HepG2 (cell line): Measurements from ENCODE around the gene GZF1. TPM values are rescaled to one million over a fixed set of nuclear protein-coding genes. Genes with fewer than 3 reads are reported as not detected.
A peak's percentile ranks its signal among the peaks of the same experiment; 100 is the strongest.

Experiments used
- CEBPG ChIP-seq: IDR thresholded peaks from 2 replicates; pipeline ENCODE4 v1.6.1; 2016
- DPF2 ChIP-seq: sonication (generic); formaldehyde crosslinking; IDR thresholded peaks from 2 replicates; pipeline ENCODE4 v1.4.0; 2020; ENCODE audit warnings: mild to moderate bottlenecking, low read depth, missing genetic modification reagents, borderline replicate concordance
- DZIP1 ChIP-seq: sonication (generic); formaldehyde crosslinking; IDR thresholded peaks from 2 replicates; pipeline ENCODE4 v1.5.0; 2020; ENCODE audit warnings: mild to moderate bottlenecking, missing genetic modification reagents
- EP300 ChIP-seq, 3 experiments: sonication (generic) in 1 of 3; formaldehyde crosslinking in 1 of 3; IDR thresholded peaks; 2 replicates each; pipeline versions ENCODE4 v1.5.1 to v1.6.1; 2011 to 2020; ENCODE audit warnings: low read depth in 2 of 3, low read length in 2 of 3, borderline replicate concordance in 1 of 3, improper control_type of control experiment in 1 of 3, mild to moderate bottlenecking in 1 of 3, missing genetic modification reagents in 1 of 3, moderate library complexity in 1 of 3
- GLMP ChIP-seq: sonication (generic); formaldehyde crosslinking; IDR thresholded peaks from 2 replicates; pipeline ENCODE4 v1.9.0; 2021; ENCODE audit warnings: missing genetic modification reagents, mild to moderate bottlenecking, borderline replicate concordance
- HNF1B ChIP-seq: sonication (generic); formaldehyde crosslinking; IDR thresholded peaks from 2 replicates; pipeline ENCODE4 v1.5.1; 2020; ENCODE audit warnings: mild to moderate bottlenecking, moderate library complexity, missing genetic modification reagents
- IKZF1 ChIP-seq: fragments of 450-650 bp; IDR thresholded peaks from 2 replicates; pipeline ENCODE4 v1.7.1; 2016
- IRX3 ChIP-seq: sonication (generic); formaldehyde crosslinking; IDR thresholded peaks from 2 replicates; pipeline ENCODE4 v1.8.1; 2023; ENCODE audit warnings: mild to moderate bottlenecking, low read depth, missing genetic modification reagents, borderline replicate concordance
- NAIF1 ChIP-seq: sonication (generic); formaldehyde crosslinking; IDR thresholded peaks from 2 replicates; pipeline ENCODE4 v1.5.0; 2020; ENCODE audit warnings: mild to moderate bottlenecking, missing genetic modification reagents, borderline replicate concordance
- SRF ChIP-seq: IDR thresholded peaks from 2 replicates; pipeline ENCODE4 v1.6.1; 2011; ENCODE audit warnings: mild to moderate bottlenecking, low read depth, low read length, moderate library complexity
- TEAD3 ChIP-seq: optimal IDR thresholded peaks from 2 replicates; pipeline ENCODE3; 2016; ENCODE audit warnings: borderline replicate concordance
- TFDP2 ChIP-seq: sonication (generic); formaldehyde crosslinking; IDR thresholded peaks from 2 replicates; pipeline ENCODE4 v1.4.0; 2020; ENCODE audit warnings: missing genetic modification reagents
- TSC22D2 ChIP-seq: sonication (generic); formaldehyde crosslinking; IDR thresholded peaks from 2 replicates; pipeline ENCODE4 v1.5.1; 2020; ENCODE audit warnings: missing genetic modification reagents, mild to moderate bottlenecking, borderline replicate concordance
- ZBTB8A ChIP-seq: sonication (generic); formaldehyde crosslinking; IDR thresholded peaks from 2 replicates; pipeline ENCODE4 v1.4.0; 2020; ENCODE audit warnings: mild to moderate bottlenecking, low read depth, missing genetic modification reagents, borderline replicate concordance
- ZMYM3 ChIP-seq: sonication (generic); formaldehyde crosslinking; IDR thresholded peaks from 2 replicates; pipeline ENCODE4 v1.5.1; 2020; ENCODE audit warnings: mild to moderate bottlenecking, missing genetic modification reagents
- ZNF281 ChIP-seq: sonication (generic); formaldehyde crosslinking; IDR thresholded peaks from 2 replicates; pipeline ENCODE4 v1.4.0; 2020; ENCODE audit warnings: missing genetic modification reagents, borderline replicate concordance
- ZNF33A ChIP-seq: sonication (generic); formaldehyde crosslinking; IDR thresholded peaks from 2 replicates; pipeline ENCODE4 v1.5.1; 2020; ENCODE audit warnings: missing genetic modification reagents, mild to moderate bottlenecking, moderate library complexity, borderline replicate concordance
- ZNF580 ChIP-seq: IDR thresholded peaks from 2 replicates; pipeline ENCODE4 v1.6.1; 2016; ENCODE audit warnings: low read depth, borderline replicate concordance
- polyA plus RNA-seq, 8 experiments: library from polyadenylated mRNA; depleted of rRNA in 3 of 8; stranded (reverse) in 7 of 8; unstranded in 1 of 8; fragments of >200 nt; fragmentation: Illumina TruSeq in 4 of 8; extraction: Trizol in 4 of 8; gene quantifications; 2 replicates each; pipeline versions ENCODE4 v1.2.1 to v1.2.3, GENCODE V29; 2011 to 2016; ENCODE audit warnings: low read depth in 4 of 8, missing spikeins in 1 of 8, mixed read lengths in 1 of 8; ENCODE audit not compliant: insufficient read depth in 1 of 8
- total RNA-seq, 5 experiments: library from RNA; depleted of rRNA; stranded (reverse); fragments of >200 nt; fragmentation: Illumina TruSeq; extraction: Trizol; gene quantifications; 2 replicates each; pipeline ENCODE4 v1.2.3, GENCODE V29; 2016; ENCODE audit warnings: low read depth in 1 of 5

GZF1 gene
- total and polyA plus RNA-seq, 2 of the 13 experiments (the other 11 are each of a cell fraction or from before 2014, with no cell fraction given) = 16.9 to 26.0 TPM

- TF ChIP-seq TFDP2 (CRISPR knock-in tag) = no peak
- no peak for TF ChIP-seq SRF
- TF ChIP-seq EP300 (IDR thresholded peaks at IDR 0.05; ENCODE audit: low read depth in 2 of 2, low read length in 2 of 2) = no peak
- 0 out of 2 replicates have a peak, but pooled peaks have one; percentile 7 for TF ChIP-seq EP300 (CRISPR knock-in tag; IDR thresholded peaks at IDR 0.05; ENCODE audit: borderline replicate concordance)
- no peak for TF ChIP-seq IRX3 (CRISPR knock-in tag)
- TF ChIP-seq TSC22D2 (CRISPR knock-in tag) = no peak
- no peak for TF ChIP-seq ZNF281 (CRISPR knock-in tag)
- peak; percentile 57; the same call in 1 of the 2 replicates for TF ChIP-seq CEBPG (CRISPR knock-in tag)
- TF ChIP-seq TEAD3 (CRISPR knock-in tag) = peak; percentile 53
- no peak for TF ChIP-seq ZNF33A
- no peak for TF ChIP-seq IKZF1
- 0 out of 2 replicates have a peak, but pooled peaks have one; percentile 17 for TF ChIP-seq HNF1B
- TF ChIP-seq NAIF1 = no peak
- TF ChIP-seq ZNF580 (CRISPR knock-in tag) = no peak
- no peak for TF ChIP-seq DPF2 (CRISPR knock-in tag)
- TF ChIP-seq DZIP1 (CRISPR knock-in tag) = no peak
- no peak for TF ChIP-seq ZMYM3 (CRISPR knock-in tag)
- no peak for TF ChIP-seq ZBTB8A (CRISPR knock-in tag)
- TF ChIP-seq GLMP (CRISPR knock-in tag) = no peak
Measured at GRCh38 chr20:23404196-23404595, 42.2 kb downstream of the GZF1 start (continued).
